GM21825 (cell line): Measurements from ENCODE around the gene GARIN1A.

Experiments used
- ATAC-seq: cut with Tn5 transposase; IDR thresholded peaks from one replicate; pipeline ENCODE4 v1.9.1; 2021; ENCODE audit warnings: mild to moderate bottlenecking, moderate library complexity; ENCODE audit not compliant: unreplicated experiment

Gene GARIN1A

DNA sequence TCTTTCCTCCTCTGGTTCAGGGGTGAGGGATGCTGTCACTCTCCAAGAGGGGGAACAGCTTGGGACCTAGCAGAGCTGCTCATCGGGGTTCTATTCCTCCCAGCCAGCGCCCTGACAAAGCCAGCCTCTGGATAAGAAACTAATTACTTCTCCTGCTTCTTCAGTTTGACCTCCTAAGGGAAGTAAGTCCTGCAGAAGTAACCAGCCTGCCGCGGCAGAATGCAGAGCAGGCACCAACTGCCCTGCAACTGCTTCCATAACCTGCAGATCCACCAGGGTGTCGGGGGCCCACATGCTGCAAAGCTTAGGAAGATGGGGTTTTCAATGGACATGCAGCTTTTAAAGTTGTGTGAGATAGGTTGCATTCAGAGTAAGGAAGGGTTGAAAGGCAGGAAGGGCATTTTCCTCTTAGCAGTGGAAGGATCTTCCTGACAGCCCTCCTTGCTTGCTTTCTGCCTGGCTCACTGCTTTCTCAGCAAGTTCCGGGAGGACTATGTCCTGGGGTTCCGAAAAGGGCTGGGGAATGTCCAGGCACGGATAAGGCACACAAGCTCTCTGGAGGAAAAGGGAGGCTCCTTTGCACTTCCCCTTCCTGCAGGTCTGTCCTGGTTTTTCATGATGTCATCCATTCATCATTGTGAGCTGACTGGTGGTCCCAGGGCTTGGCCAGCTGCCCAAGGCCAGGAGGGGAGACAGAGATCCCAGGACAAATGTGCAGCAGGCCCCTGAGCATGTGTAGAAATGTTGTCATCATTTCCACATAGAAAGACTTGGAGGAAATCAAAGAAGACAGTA lies 42.8 kb downstream of the GARIN1A start:
- no peak for ATAC-seq

DNA sequence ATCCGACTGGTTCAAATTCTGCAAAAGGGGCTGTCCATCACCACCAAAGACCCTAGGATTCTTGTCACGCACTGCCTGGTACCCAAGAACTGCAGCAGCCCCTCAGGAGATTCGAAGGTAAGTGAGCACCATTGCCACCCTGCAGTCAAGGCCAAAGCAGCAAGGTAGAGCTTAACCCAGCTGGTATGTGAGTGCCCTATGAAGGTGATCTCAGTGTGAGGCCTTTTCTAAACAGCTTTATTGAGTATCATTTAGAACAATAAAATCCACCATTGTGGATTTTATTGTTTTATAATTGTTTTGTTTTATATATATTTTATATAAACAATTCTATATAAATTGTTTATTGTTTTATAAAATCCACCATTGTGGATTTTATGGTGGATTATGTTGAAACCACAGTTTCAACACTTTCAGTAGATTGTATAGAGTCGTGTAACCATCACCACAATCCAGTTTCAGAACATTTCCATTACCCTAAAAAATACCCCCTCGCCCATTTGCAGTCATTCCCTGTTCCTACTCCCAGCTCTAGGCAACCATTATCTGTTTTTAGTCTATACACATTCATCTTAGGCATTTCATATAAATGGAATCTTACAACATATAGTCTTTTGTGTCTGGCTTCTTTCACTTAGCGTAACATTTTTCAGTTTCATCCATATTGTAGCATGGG lies 47.0 kb downstream of the GARIN1A start:
- ATAC-seq = no peak

DNA sequence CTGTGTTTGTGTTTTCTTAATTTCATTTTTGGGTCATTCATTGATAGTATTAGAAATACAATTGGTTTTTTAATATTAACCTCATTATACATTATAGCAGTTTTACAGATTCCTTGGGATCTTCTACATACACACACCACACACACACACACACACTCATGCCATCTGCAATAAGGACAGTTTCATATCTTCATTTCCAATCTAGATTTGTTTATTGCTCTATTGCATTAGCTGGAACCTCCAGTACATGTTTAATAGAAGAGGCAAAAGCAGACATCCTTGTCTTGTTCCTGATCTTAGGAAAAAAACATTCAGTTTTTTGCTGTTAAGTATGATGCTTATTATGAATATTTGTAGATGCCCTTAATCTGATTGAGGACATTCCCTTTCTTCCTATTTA lies 49.3 kb downstream of the GARIN1A start:
- no peak for ATAC-seq
